Stimulated activated naive CD8-positive, alpha-beta T cell treated with anti-CD3 and anti-CD28 coated beads, Interleukin-15, amount 100 ng/mL, for 72 hours (primary cell): ENCODE measurements around the gene ANKRD17.

ENCODE experiments used
- ATAC-seq: fragments of 150-1000 bp; cut with Tn5 transposase; 2 replicates; pipeline ENCODE4 v1.10.0; 2021; ENCODE audit warnings: mild to moderate bottlenecking, moderate library complexity
- DNase-seq, 2 donors: peaks; one replicate each; pipeline ENCODE4 v3.0.0; 2021 to 2022
- H3K27ac Mint-ChIP-seq, 2 donors: one replicate each; pipeline ENCODE4 v1.8.0; 2022; ENCODE audit warnings: mild to moderate bottlenecking in 2 of 2, mixed read lengths in 2 of 2, moderate library complexity in 2 of 2
- H3K27me3 Mint-ChIP-seq: one replicate; pipeline ENCODE4 v1.8.0; 2022; ENCODE audit warnings: mixed read lengths
- H3K4me1 Mint-ChIP-seq: one replicate; pipeline ENCODE4 v1.8.0; 2022; ENCODE audit warnings: mild to moderate bottlenecking, mixed read lengths
- H3K4me3 Mint-ChIP-seq, 2 donors: one replicate each; pipeline ENCODE4 v1.8.0; 2022; ENCODE audit warnings: mild to moderate bottlenecking in 2 of 2, mixed read lengths in 2 of 2, moderate library complexity in 1 of 2
- H3K9me3 Mint-ChIP-seq, 2 donors: one replicate each; pipeline ENCODE4 v1.8.0; 2022; ENCODE audit warnings: mixed read lengths in 2 of 2

The ANKRD17 gene

DNA sequence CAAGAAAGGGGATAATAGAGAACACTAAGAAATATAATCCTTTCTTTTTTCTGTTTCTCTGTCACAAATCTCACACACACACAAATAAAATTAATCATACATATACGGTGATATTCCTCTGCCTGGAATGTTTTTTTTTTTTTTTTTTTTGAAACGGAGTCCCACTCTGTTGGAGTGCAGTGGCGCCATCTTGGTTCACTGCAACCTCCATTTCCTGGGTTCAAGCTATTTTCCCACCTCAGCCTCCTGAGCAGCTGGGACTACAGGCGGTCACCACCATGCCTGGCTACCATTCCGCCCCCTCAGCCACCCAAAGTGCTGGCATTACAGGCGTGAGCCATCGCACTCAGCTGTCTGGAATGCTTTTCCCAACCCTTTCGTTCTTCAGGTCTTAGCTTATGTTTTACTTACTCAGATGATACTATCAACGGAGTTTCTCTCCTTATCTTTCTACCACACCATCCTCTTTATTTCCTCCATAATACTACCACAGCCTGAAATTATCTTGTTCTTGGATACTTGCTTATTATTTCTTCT lies 69.3 kb downstream of the ANKRD17 start:
- Mint-ChIP-seq H3K9me3 (peaks cover 4 to 6% of the 10 kb centered on the region in 2 donors), H3K4me1 (peaks cover 13% of the 10 kb centered on the region), H3K27me3 (no peaks in the 10 kb centered on the region), H3K4me3 (no peak overlapping the region), H3K27ac (no peak overlapping the region)
- ATAC-seq (no peak), DNase-seq (no peak)

DNA sequence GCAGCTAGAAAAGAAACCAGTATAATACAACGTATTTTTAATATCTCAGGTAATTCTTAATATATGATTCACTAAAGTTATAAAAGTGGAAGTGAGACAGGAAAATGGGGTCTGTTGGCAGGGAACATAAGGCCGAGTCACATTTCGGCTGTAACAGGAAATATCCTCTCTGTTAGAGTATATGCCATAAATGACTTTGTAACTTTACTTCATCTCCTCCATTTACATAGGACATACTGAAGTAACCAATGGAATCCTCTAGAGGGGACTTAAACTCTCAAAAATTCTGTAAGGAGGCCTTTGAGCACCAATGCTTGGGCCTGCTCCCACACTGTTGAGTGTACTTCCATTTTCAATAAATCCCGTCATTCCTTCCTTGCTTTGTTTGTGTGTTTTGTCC lies 71.3 kb downstream of the ANKRD17 start:
- peaks cover 6% of the 10 kb centered on the region for H3K4me1 Mint-ChIP-seq
- H3K27ac Mint-ChIP-seq, result no peak overlapping the region
- no peaks in the 10 kb centered on the region for H3K27me3 Mint-ChIP-seq
- no peak overlapping the region for H3K4me3 Mint-ChIP-seq
- ATAC-seq, result no peak
- no peak for DNase-seq
- peaks cover 4 to 6% of the 10 kb centered on the region in 2 donors for H3K9me3 Mint-ChIP-seq

DNA sequence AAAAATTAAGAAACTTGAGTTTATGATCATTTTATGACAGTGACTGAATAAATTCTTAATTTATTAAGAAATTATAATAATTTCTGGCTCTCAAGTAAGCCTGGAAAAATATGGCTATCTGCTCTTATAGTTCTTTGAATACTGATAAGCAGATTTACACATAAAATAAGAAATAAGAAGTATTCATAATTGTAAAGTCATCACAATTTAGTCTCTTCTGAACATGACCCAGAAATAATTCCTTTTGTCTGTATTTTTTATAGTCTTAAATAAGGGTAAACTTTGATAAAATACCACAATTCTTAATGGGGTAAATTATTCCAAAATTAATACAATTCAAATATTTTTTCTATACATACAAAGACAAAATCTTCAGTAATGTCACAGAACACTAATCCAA lies 72.7 kb downstream of the ANKRD17 start:
- no peaks in the 10 kb centered on the region for H3K27me3 Mint-ChIP-seq
- peaks cover 4 to 6% of the 10 kb centered on the region in 2 donors for H3K9me3 Mint-ChIP-seq
- peaks cover 10% of the 10 kb centered on the region for H3K4me1 Mint-ChIP-seq
- no peak for ATAC-seq
- H3K27ac Mint-ChIP-seq, result no peak overlapping the region
- no peak overlapping the region for H3K4me3 Mint-ChIP-seq
- no peak for DNase-seq

DNA sequence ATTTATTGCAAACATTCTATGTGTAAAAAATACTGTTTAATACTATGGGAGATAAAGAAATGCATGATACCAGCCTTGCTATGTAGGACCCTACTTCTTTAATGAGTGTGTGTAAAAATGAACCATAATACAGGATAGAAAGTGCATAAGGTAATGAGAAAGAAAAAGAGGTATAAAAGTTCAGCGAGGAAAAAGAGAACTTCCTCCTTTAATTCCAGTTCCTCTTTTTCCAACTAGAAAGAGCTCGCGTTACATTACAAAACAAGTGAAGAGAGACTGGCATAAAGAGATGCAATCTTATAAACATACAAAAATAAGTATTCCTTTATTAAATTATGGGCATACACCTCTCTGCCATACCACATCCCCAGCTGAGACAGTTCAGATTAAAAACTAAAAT lies 77.4 kb downstream of the ANKRD17 start:
- no peak for DNase-seq
- Mint-ChIP-seq H3K9me3 (peaks cover under 1% of the 10 kb centered on the region in 2 donors), H3K27me3 (no peaks in the 10 kb centered on the region), H3K4me3 (no peak overlapping the region), H3K4me1 (peaks cover 18% of the 10 kb centered on the region), H3K27ac (no peak overlapping the region)
- ATAC-seq, result no peak

DNA sequence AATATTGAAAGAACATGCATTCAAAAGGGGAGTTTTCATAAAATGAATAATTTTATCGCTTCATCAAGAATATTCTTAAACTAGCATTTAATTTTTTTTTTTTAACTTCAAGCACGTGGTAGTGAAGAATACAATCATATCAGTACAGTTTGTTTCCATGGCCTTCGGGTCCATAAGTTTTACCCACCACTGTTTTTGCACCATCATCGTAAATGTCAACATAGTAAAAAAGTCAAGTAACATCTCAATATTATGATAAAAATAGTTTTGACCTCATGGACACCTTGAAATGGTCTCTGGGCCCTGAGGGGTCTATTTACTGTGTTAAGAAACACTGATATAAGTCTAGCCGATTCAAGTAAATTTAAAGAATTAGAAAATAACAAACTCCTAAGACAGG lies 80.2 kb downstream of the ANKRD17 start:
- H3K4me1 Mint-ChIP-seq, result peaks cover 35% of the 10 kb centered on the region

DNA sequence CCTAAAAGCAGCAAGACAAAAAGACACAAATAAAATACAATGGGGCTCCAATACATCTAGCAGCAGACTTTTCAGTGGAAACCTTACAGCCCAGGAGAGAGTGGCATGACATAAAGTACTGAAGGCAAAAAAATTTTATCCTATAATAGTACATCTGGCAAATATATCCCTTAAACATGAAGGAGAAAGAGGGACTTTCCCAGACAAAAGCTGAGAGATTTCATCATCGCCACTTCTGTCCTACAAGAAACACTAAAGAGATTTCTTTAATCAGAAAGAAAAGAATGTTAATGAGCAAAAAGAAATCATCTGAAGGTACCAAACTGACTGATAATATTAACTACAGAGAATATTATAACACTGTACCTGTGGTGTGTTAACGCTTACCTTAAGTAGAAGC lies 86.4 kb downstream of the ANKRD17 start:
- Mint-ChIP-seq H3K27ac (peak overlapping the region; percentile 92 to 94), H3K27me3 (no peaks in the 10 kb centered on the region), H3K4me1 (peaks cover 50% of the 10 kb centered on the region), H3K4me3 (peak overlapping the region in 1 of 2 donors; percentile 36), H3K9me3 (peaks cover 25 to 26% of the 10 kb centered on the region in 2 donors)
- DNase-seq, result no peak
- no peak for ATAC-seq

More for the DNA sequence above, 80.2 kb downstream of the ANKRD17 start:
- DNase-seq (no peak), ATAC-seq (no peak)
- H3K27me3 Mint-ChIP-seq, result no peaks in the 10 kb centered on the region
- H3K4me3 Mint-ChIP-seq, result no peak overlapping the region
- peaks cover 15 to 20% of the 10 kb centered on the region in 2 donors for H3K9me3 Mint-ChIP-seq
- H3K27ac Mint-ChIP-seq, result no peak overlapping the region

DNA sequence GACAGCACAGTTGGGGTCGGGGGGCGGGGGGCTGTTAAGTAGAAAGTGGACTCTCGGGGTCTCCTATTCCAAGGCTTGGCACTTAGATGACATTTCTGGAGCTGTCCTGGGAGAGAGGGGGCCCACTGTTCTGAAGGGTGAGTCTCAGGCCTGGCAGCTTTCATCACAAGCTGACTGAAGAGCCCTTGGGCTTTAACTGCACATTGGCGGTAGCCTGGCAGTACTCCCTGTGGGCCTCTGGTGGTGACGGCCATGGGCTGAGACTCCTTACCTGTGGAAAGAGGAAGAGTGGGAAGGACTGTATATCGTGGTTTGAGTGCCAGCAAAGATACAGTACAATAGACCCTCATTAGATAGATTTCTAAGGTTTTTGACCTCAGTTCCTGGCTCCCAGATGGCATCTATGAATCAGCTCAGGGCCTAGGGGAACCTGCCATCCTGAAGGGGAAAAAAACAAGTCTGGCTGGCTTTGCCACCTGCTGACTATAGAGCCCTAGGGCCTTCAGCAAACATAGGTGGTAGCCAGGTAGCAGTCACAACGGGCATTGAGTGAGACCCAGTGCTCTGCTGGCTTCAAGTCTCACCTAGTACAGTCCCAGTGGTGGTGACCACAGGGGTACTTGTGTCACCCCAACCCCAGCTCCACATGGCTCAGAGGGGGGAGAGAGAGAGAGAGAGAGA lies 87.9 kb downstream of the ANKRD17 start:
- Mint-ChIP-seq H3K4me1 (peaks cover 41% of the 10 kb centered on the region), H3K9me3 (peaks cover 20 to 22% of the 10 kb centered on the region in 2 donors), H3K27ac (peak overlapping the region in 1 of 2 donors; percentile 93), H3K4me3 (no peak overlapping the region), H3K27me3 (no peaks in the 10 kb centered on the region)
- ATAC-seq (no peak), DNase-seq (no peak)

DNA sequence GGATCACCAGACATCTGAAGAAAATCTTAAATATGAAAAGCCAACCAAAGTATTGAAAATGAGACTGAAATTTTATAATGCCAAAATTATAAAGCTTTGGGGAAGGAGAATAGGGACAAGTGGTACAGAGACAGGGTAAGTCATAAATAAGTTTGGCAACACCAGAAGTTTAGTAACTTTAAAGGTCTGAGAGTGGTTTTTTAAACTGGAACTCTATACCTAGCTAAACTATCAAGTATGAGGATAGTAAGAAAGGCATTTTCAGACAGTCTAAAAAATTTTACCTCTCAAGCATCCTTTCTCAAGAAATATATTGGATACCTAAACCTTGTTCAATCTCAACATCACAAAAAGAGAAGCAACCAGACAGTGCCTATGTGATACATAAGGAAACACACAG lies 92.4 kb downstream of the ANKRD17 start:
- H3K27ac Mint-ChIP-seq, result no peak overlapping the region
- ATAC-seq, result no peak
- DNase-seq, result no peak
- H3K27me3 Mint-ChIP-seq, result no peaks in the 10 kb centered on the region
- H3K4me1 Mint-ChIP-seq, result peaks cover 9% of the 10 kb centered on the region
- H3K4me3 Mint-ChIP-seq, result no peak overlapping the region
- H3K9me3 Mint-ChIP-seq, result peaks cover 6 to 7% of the 10 kb centered on the region in 2 donors

DNA sequence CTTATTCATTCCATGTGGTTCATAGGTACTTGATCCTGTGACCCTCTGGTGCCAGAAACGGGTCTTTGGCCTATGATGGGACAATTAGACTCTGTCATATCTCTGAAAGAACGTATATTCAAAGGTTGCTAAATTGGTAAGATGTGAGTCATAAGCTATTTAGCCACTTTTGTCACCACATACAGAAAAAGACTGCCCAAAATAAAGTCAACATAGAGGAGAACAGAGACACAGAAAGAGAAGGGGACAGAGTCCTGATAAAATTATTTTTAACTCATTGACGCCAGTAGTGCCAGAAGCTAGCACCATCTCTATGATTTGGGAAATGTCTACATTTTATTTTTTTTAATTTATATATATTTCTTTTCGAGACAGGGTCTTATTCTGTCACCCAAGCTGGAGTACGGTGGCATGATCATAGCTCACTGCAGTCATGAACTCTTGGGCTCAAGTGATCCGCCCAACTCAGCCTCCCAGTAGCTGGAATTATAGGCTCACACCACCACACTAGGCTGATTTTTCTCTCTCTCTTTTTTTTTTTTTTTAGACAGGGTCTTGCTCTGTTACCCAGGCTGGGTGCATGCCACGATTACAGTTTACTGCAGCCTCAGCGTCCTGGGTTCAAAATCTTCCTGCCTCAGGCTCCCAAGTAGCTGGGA lies 96.9 kb downstream of the ANKRD17 start:
- no peak overlapping the region for H3K27ac Mint-ChIP-seq

DNA sequence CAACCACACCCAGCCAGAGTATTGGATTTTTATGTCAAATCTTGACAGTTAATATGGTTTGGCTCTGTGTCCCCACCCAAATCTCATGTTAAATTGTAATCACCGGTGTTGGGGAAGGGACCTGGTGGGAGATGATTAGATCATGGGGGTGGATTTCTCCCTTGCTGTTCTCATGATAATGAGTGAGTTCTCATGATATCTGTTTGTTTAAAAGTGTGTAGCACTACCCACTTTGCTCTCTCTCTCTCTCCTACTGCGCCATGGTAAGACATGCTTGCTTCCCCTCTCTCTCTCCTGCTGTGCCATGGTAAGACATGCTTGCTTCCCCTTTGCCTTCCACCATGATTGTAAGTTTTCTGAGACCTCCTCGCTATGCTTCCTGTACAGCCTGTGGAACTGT lies 102.2 kb downstream of the ANKRD17 start:
- H3K9me3 Mint-ChIP-seq, result no peaks in the 10 kb centered on the region
- H3K4me1 Mint-ChIP-seq, result no peaks in the 10 kb centered on the region
- ATAC-seq (no peak), DNase-seq (no peak)
- no peak overlapping the region for H3K27ac Mint-ChIP-seq
- H3K4me3 Mint-ChIP-seq, result no peak overlapping the region
- H3K27me3 Mint-ChIP-seq, result no peaks in the 10 kb centered on the region

More for the DNA sequence above, 96.9 kb downstream of the ANKRD17 start:
- H3K27me3 Mint-ChIP-seq, result no peaks in the 10 kb centered on the region
- no peak for ATAC-seq
- H3K4me3 Mint-ChIP-seq, result no peak overlapping the region
- no peaks in the 10 kb centered on the region for H3K9me3 Mint-ChIP-seq
- no peak for DNase-seq
- no peaks in the 10 kb centered on the region for H3K4me1 Mint-ChIP-seq

DNA sequence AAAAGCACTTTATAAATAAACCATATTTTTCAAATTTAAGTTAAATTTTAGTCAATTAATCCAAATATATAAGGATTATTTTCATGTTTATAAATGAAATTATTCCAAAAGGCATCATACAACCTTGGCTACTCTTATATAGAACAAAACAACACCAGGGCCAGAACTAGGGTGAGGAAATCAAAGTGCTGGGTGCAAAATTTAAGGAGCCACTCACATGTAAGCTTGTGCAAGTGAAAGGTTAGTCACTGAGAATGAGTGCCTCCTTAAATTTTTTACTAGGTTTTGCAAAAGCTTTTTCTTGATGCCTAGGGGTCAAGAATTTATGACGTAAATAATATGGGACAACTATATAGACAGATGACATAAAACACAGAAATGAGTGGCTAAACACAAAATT lies 105.7 kb downstream of the ANKRD17 start:
- DNase-seq (no peak), ATAC-seq (no peak)
- no peak overlapping the region for H3K27ac Mint-ChIP-seq
- H3K9me3 Mint-ChIP-seq, result no peaks in the 10 kb centered on the region
- H3K4me3 Mint-ChIP-seq, result no peak overlapping the region
- H3K27me3 Mint-ChIP-seq, result no peaks in the 10 kb centered on the region
- H3K4me1 Mint-ChIP-seq, result no peaks in the 10 kb centered on the region

DNA sequence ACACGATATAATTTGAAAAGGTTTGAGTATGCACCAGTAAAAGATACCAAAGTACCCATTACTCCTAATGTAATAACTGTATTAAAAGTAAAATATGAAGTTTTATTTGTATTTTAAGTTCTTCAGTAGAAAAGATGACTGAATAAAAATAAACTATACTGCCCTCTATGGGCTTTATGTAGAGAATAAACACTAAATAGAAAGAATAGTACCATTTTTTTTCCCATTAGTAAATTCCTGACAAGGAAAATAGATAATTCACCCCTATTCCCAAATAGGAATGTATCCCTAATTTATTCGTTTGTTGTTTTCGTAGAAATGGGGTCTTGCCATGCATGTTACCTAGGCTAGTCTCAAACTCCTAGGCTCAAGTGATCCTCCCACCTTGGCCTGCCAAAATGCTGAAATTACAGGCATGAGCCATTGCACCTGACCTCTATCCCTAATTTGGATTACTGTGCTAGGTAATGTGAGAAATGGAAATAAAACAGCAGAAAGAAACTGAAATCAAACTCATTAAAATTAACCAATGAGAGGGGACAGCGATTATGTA lies 115.5 kb downstream of the ANKRD17 start:
- no peak overlapping the region for H3K4me3 Mint-ChIP-seq
- no peak overlapping the region for H3K27ac Mint-ChIP-seq
- no peaks in the 10 kb centered on the region for H3K9me3 Mint-ChIP-seq
- no peaks in the 10 kb centered on the region for H3K27me3 Mint-ChIP-seq
- no peak for ATAC-seq
- no peaks in the 10 kb centered on the region for H3K4me1 Mint-ChIP-seq
- DNase-seq, result no peak

DNA sequence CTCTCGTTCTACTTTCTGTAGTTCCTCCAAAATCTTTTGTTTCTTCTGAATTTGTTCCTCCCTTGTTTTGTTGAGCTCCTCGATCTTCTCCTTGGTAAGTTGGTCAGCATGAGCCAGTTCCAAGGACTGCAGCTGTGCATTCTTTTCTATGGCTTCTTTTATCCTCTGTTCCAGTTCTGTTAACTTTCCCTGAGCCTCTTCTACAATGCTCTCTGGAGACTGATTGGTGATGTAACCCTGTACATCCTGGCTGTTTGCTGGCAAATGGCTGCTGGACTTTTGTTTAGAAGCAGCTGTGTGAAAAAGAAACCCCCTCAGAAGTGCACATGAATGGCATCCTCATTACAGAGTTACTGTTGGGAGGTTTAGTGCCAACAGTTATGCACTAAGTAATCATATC lies 118.6 kb downstream of the ANKRD17 start:
- H3K4me1 Mint-ChIP-seq, result peaks cover 5% of the 10 kb centered on the region
- no peaks in the 10 kb centered on the region for H3K27me3 Mint-ChIP-seq
- DNase-seq (no peak), ATAC-seq (no peak)
- H3K4me3 Mint-ChIP-seq, result no peak overlapping the region
- H3K9me3 Mint-ChIP-seq, result no peaks in the 10 kb centered on the region
- peak overlapping the region; percentile 68 to 92 for H3K27ac Mint-ChIP-seq

DNA sequence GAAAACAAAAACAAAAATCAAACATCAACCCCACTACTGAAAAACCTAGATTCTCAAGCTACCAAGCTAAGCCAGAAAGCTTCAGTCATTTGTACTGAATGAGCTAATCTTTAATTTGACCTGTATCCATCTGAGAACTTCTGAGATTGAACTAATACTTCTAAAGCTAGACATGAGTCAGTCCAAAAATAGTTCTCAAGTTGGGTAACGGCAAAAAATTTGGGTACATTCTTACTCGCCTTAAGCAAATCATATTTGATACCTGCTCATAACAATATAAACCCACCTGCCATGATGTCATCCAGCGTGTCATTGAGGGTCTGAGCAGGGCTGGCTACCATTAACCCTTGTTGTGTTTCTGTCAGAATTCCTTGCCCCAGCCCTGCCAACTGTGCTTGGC lies 119.4 kb downstream of the ANKRD17 start:
- Mint-ChIP-seq H3K4me3 (no peak overlapping the region), H3K4me1 (peaks cover 5% of the 10 kb centered on the region)

DNA sequence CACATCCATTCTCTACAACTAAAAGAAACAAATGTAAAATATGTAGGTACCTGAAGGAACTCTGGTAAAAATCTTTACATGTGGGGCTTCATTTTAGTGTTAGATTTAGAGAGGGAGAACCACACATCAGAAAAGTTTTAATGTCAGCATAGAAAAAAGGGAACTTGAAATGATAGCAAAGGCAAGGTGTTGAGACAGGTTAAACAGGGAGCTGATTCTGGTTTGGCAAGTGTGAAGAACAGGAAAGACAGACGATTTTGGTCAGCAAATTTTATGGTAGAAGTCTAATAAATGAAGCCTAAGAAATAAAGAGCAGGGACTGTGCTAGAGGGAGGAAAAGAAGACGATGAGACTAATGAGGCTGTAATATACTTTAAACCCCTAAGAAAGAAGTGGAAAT lies 121.5 kb downstream of the ANKRD17 start:
- Mint-ChIP-seq H3K27ac (peak overlapping the region; percentile 57 to 83), H3K27me3 (no peaks in the 10 kb centered on the region), H3K4me3 (no peak overlapping the region), H3K4me1 (peaks cover 5% of the 10 kb centered on the region), H3K9me3 (no peaks in the 10 kb centered on the region)
- DNase-seq (no peak), ATAC-seq (no peak)

More for the DNA sequence above, 119.4 kb downstream of the ANKRD17 start:
- Mint-ChIP-seq H3K27me3 (no peaks in the 10 kb centered on the region), H3K9me3 (no peaks in the 10 kb centered on the region), H3K27ac (peak overlapping the region in 1 of 2 donors; percentile 19)
- DNase-seq (no peak), ATAC-seq (no peak)

DNA sequence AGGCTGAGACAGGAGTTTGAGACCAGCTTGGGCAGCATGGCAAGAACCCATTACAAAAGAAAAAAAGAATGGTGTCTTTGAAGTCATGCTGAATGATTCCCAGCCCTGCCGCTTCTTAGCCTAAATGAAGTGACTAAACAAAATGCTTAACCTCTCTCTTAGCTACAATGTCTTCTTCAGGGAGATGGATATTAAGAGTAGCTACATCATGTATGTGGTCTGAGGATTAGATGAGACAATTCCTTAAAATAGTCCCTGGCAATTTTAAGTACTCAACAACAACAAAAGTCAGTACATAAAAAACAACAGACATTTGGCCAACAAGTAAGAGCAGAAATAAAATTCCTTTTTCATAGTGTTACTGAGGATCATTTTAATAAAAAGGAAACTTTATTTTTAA lies 124.8 kb downstream of the ANKRD17 start:
- no peak for DNase-seq
- no peak for ATAC-seq
- no peaks in the 10 kb centered on the region for H3K9me3 Mint-ChIP-seq
- H3K27ac Mint-ChIP-seq, result peak overlapping the region in 1 of 2 donors; percentile 74
- no peak overlapping the region for H3K4me3 Mint-ChIP-seq
- peaks cover 5% of the 10 kb centered on the region for H3K4me1 Mint-ChIP-seq
- H3K27me3 Mint-ChIP-seq, result no peaks in the 10 kb centered on the region
